Smooth muscle cell (in vitro differentiated cells): Measurements from ENCODE around the gene EPB41L2. TPM values are rescaled to one million over a fixed set of nuclear protein-coding genes. Genes with fewer than 3 reads are reported as not detected.

ENCODE experiments used
- DNase-seq: peaks from one replicate; lab custom pipeline; 2025; ENCODE audit not compliant: unreplicated experiment; lab: John Stamatoyannopoulos, UW
- H2AFZ ChIP-seq: fragments of 200-600 bp; sonication (generic); 2 replicates; pipeline ENCODE4 v1.6.0; 2016; ENCODE audit warnings: antibody characterized with exemption, low read depth, mild to moderate bottlenecking
- H3F3A ChIP-seq: fragments of 200-600 bp; sonication (generic); 2 replicates; pipeline ENCODE4 v1.6.0; 2017; ENCODE audit warnings: antibody characterized with exemption, low read depth
- H3K27ac ChIP-seq: fragments of 200-600 bp; sonication (generic); 2 replicates; pipeline ENCODE4 v1.5.1; 2016; ENCODE audit warnings: low read depth, mild to moderate bottlenecking
- H3K27me3 ChIP-seq: fragments of 200-600 bp; sonication (generic); 2 replicates; pipeline ENCODE4 v1.6.1; 2016; ENCODE audit warnings: low read depth, mild to moderate bottlenecking
- H3K36me3 ChIP-seq: fragments of 200-600 bp; sonication (generic); 2 replicates; pipeline ENCODE4 v1.5.1; 2016; ENCODE audit warnings: low read depth
- H3K4me1 ChIP-seq: fragments of 200-600 bp; sonication (generic); 2 replicates; pipeline ENCODE4 v1.5.1; 2016; ENCODE audit warnings: low read depth
- H3K4me2 ChIP-seq: fragments of 200-600 bp; sonication (generic); 2 replicates; pipeline ENCODE4 v1.6.0; 2016; ENCODE audit warnings: mild to moderate bottlenecking
- H3K4me3 ChIP-seq: fragments of 200-600 bp; sonication (generic); 2 replicates; pipeline ENCODE4 v1.5.1; 2016; ENCODE audit warnings: mild to moderate bottlenecking
- H3K79me2 ChIP-seq: fragments of 200-600 bp; sonication (generic); 2 replicates; pipeline ENCODE4 v1.6.0; 2016; ENCODE audit warnings: low read depth, mild to moderate bottlenecking
- H3K9ac ChIP-seq: fragments of 200-600 bp; sonication (generic); 2 replicates; pipeline ENCODE4 v1.6.0; 2016; ENCODE audit warnings: low read depth
- H3K9me3 ChIP-seq: fragments of 200-600 bp; sonication (generic); replicated peaks from 2 replicates; pipeline ENCODE4 v1.5.1; 2016; ENCODE audit warnings: low read depth
- H4K20me1 ChIP-seq: fragments of 200-600 bp; sonication (generic); 2 replicates; pipeline ENCODE4 v1.6.0; 2016; ENCODE audit warnings: low read depth
- CTCF ChIP-seq: fragments of 200-600 bp; sonication (generic); IDR thresholded peaks from 2 replicates; pipeline ENCODE4 v1.5.1; 2017; ENCODE audit warnings: borderline replicate concordance, mild to moderate bottlenecking, antibody characterized with exemption; ENCODE audit not compliant: insufficient read depth, poor library complexity, severe bottlenecking
- WGBS: methylation state at CpG from one replicate; pipeline ENCODE4 v1.1.7; 2016; ENCODE audit warnings: low lambda C conversion rate; 5-methylcytosine and 5-hydroxymethylcytosine counted together
- polyA plus RNA-seq: library from polyadenylated mRNA; unstranded; fragments of >200 nt; fragmentation: Nextera tagmentation; extraction: Ambion mirVana; gene quantifications from 2 replicates; pipeline ENCODE4 v1.2.1, GENCODE V29; 2016
- total RNA-seq: library from RNA; depleted of rRNA; stranded (reverse); fragments of >200 nt; gene quantifications from 2 replicates; pipeline ENCODE4 v1.2.3, GENCODE V29; 2014

EPB41L2 gene
- total and polyA plus RNA-seq, 2 experiments from 2014 or later: 40.2 to 44.6 TPM

- H3K4me1 ChIP-seq: peaks cover 6% of the 10 kb centered on the region
- peaks cover 40% of the 10 kb centered on the region for H4K20me1 ChIP-seq
- H3K36me3 ChIP-seq: no peaks in the 10 kb centered on the region
- no peak overlapping the region for H3K4me2 ChIP-seq
- H3K79me2 ChIP-seq: peaks cover 20% of the 10 kb centered on the region
- H2AFZ ChIP-seq: no peak overlapping the region
- no peak overlapping the region for H3K27ac ChIP-seq
- no peaks in the 10 kb centered on the region for H3K27me3 ChIP-seq
- H3F3A ChIP-seq: peaks cover 3% of the 10 kb centered on the region
- DNase-seq: no peak
- WGBS: 97% methylated on average over 3 of the region's 3 CpGs
- H3K9ac ChIP-seq: no peak overlapping the region
- H3K4me3 ChIP-seq: no peak overlapping the region
- TF ChIP-seq CTCF: no peak
- H3K9me3 ChIP-seq: no peaks in the 10 kb centered on the region
Measured at GRCh38 chr6:130973521-130974277, 89.3 kb downstream of the EPB41L2 start.

- H4K20me1 ChIP-seq: peaks cover 29% of the 10 kb centered on the region
- H3K36me3 ChIP-seq: no peaks in the 10 kb centered on the region
- TF ChIP-seq CTCF: no peak
- 97% methylated on average over 3 of the region's 3 CpGs for WGBS
- H3K9ac ChIP-seq: no peak overlapping the region
- DNase-seq: no peak
- no peaks in the 10 kb centered on the region for H3K27me3 ChIP-seq
- peaks cover 10% of the 10 kb centered on the region for H3K4me1 ChIP-seq
- no peak overlapping the region for H3K27ac ChIP-seq
- no peaks in the 10 kb centered on the region for H3K9me3 ChIP-seq
- H3F3A ChIP-seq: peaks cover 3% of the 10 kb centered on the region
- H3K4me2 ChIP-seq: no peak overlapping the region
- H2AFZ ChIP-seq: no peak overlapping the region
- H3K4me3 ChIP-seq: no peak overlapping the region
- peaks cover 17% of the 10 kb centered on the region for H3K79me2 ChIP-seq
Measured at GRCh38 chr6:130971504-130971903, 91.5 kb downstream of the EPB41L2 start.

- peak overlapping the region; percentile 43 for H3K27ac ChIP-seq
- no peaks in the 10 kb centered on the region for H3K36me3 ChIP-seq
- no peak overlapping the region for H3K4me3 ChIP-seq
- H3K4me1 ChIP-seq: peaks cover 10% of the 10 kb centered on the region
- H3K9me3 ChIP-seq: no peaks in the 10 kb centered on the region
- TF ChIP-seq CTCF: no peak
- no peaks in the 10 kb centered on the region for H3K27me3 ChIP-seq
- H4K20me1 ChIP-seq: peaks cover 29% of the 10 kb centered on the region
- no peak overlapping the region for H3K9ac ChIP-seq
- H3K79me2 ChIP-seq: peaks cover 23% of the 10 kb centered on the region
- peaks cover 3% of the 10 kb centered on the region for H3F3A ChIP-seq
- H3K4me2 ChIP-seq: peak overlapping the region; percentile 15
- DNase-seq: no peak
- 79% methylated on average over 9 of the region's 9 CpGs for WGBS
- H2AFZ ChIP-seq: no peak overlapping the region
Measured at GRCh38 chr6:130970839-130971410, 92.1 kb downstream of the EPB41L2 start.
